SHP77 treated with DMSO at 0.1 percent for 48 hours (cell line): ENCODE measurements around the gene HRH3.

Source experiments
- DNase-seq: peaks from one replicate; lab custom pipeline; 2025; lab: John Stamatoyannopoulos, UW

The HRH3 gene

GRCh38 chr20:62229667-62230066, 9.6 kb upstream of the HRH3 start:
- no peak for DNase-seq

DNA sequence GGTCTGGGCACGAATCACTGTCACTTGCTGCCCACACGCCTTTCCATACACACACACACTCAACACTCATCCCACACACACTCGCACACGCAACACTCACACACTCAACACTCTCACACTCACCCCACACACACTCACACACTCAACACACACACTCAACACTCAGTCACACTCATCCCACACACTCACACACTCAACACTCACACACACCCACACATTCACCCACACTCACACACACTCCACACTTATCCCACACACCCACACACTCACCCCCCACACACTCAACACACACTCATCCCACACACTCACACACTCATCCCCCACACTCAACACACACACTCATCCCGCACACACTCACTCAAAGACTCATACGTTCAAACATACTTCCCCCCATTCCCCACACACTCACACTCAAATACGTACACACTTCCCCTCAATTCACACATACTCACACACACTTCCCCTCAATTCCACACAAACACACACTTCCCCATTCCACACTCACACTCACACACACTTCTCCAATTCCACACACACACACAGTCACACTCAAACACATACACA, 9.0 kb upstream of the HRH3 start:
- DNase-seq = no peak

DNA sequence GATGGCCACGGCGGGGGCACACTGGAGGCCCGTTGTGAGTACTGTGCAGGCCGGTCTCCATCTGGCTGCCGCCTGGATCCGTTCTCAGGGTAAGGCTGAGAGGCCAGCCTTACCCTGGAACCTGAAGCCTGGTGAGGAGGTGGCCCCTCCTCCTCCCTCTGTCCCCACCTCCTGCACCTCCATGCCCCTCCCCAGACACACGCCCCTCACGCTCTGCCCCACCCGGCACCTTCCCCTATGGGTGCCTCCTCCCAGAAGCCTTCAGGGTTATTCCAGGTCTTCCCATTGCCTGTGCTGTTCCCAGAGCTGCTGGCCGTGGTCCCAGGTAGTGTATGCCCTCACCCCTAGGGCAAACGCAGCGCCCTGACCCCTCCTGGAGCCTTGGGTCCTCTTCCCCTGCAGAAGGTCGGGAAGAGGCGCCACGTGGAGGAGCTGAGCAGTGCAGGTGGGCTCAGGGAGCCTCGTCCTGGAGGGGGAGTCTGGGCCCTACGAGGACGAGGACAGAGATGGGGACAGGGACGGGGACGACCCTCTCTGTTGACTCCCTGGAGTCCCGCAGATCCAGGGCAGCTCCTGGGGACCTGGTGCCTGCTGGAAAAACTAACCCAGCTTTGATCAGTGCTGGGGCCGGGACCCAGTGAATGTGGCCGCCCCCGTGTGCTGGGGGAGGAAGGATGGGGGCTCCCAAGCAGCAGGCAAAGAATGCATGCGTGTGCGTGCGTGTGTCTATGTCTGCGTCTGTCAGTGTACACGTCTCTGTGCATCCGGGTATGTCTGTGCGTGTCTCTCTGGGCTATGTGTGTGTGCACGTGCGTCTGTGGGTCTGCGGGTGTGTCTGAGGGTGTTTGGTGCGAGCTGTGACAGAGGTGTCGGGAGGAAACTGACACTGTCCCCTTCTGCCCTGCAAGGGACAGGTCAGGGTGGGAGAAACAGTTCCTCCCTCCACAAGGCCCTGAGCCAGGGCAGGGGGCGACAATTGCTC, 8.2 kb upstream of the HRH3 start:
- DNase-seq = peak; percentile 45

- DNase-seq = no peak
Measured at GRCh38 chr20:62227591-62227976, 7.5 kb upstream of the HRH3 start.

- DNase-seq = no peak
Measured at GRCh38 chr20:62226707-62227590, 6.9 kb upstream of the HRH3 start.

DNA sequence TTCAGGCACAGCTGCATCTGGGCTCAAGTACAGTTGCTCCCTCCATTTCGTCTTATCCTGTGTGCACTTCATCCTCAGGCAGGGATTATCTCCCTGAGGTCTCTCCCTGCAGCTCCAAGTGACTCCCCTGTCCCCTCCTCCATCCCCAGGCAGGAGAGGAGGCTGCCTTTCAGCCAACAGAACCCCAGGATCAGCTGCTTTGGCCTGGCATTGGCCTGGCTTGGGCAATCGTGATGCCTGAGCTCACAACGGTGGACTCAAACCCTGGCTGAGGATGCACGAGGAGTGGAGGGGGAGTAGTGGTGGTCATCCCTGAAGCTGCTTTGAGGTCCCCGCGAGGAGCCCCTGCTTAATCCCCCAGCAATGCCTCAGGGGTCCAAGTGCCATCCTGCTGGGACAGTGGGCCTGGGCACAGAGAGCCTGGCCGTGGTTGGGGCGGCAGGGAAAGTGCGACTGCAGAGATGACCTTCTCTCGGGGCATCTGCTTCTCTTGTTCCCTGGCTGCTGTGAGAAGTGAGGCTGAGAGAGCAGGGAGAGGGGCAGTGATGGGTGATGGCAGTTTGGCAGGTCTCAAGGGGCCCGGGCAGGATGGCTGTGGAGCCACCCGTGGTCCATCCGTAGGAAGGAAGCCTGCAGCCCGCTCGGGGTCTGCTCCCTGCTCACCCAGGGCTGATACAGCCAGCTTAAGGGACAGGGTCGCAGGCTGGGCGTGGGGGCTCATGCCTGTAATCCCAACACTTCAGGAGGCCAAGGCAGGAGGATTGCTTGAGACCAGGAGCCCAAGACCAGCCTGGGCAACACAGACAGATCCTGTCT, 6.0 kb upstream of the HRH3 start:
- DNase-seq = no peak

DNA sequence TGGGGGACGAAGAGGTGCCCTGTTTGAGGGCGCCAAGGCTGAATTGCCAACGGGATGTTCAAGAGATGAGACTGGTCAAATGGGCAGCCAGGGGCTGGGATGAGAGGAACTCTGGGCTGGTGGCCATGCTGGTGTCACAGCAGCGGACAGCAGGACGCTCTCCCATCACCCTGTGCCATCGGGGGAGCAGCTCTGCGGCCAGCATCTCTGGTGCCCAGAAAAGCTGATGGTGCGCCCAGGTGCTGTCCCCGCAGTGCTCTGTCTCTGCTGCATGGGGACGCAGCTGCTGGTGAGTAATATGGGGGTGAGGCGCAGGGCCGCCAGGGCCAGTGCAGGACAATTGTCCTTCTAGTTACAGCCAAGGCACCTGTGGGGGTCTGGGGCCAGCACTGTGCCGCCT, 4.9 kb upstream of the HRH3 start:
- no peak for DNase-seq

DNA sequence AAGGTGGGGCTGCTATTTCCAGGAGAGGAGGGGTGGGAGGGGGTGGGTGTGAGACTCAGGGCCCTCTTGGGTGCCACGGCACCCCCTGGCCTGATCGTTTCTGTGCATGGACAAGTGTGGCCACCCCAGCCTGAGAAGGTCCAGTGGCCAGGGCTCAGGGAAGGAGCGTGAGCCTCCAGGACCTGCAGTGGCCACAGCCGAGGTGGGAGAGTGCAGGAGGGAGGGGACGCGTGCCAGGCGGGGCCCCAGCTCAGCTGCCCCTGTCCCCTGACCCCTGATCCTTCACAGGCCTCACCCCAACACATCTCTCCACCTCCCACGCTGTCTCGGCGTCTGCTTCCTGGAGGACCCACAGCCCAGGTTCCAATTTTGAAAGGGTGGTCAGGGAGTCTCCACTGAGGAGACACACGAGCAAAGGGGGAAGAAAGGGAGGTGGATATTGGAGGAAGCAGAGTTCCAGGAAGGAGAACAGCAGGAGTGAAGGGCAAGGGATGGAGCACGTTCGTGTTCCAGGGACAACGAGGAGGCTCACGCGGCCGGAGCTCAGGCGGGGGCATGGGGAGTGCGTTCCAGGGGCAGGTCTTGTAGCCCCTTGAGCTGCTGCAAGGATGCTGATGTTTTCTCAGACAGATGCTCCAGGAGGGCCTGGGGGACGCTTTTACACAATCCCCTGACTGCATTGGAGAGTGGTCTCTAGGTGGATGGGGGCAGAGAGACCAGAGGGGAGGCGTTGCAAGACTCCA, 4.2 kb upstream of the HRH3 start:
- DNase-seq = no peak

DNA sequence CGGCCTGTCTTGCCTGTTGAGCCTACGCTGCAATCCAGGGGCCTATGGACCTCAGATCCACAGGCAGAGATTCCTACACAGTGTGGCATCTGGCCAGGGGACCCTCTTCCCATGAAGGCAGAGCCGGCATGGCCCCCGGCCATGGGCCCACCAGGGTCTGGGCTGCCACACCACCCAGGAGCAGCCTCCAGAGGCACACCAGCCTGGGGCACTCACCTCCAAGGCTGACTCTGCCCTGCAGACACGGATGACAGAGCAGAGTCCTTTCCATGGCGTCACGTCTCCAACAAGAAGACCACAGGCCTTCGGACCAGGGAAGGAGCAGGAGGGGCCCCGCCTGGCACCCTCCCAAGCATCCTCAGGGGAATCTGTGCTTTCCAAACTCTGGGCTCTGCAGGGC, 3.5 kb upstream of the HRH3 start:
- DNase-seq = no peak

- no peak for DNase-seq
Measured at GRCh38 chr20:62222972-62223371, 2.9 kb upstream of the HRH3 start.

- no peak for DNase-seq
Measured at GRCh38 chr20:62222266-62222850, 2.3 kb upstream of the HRH3 start.

DNA sequence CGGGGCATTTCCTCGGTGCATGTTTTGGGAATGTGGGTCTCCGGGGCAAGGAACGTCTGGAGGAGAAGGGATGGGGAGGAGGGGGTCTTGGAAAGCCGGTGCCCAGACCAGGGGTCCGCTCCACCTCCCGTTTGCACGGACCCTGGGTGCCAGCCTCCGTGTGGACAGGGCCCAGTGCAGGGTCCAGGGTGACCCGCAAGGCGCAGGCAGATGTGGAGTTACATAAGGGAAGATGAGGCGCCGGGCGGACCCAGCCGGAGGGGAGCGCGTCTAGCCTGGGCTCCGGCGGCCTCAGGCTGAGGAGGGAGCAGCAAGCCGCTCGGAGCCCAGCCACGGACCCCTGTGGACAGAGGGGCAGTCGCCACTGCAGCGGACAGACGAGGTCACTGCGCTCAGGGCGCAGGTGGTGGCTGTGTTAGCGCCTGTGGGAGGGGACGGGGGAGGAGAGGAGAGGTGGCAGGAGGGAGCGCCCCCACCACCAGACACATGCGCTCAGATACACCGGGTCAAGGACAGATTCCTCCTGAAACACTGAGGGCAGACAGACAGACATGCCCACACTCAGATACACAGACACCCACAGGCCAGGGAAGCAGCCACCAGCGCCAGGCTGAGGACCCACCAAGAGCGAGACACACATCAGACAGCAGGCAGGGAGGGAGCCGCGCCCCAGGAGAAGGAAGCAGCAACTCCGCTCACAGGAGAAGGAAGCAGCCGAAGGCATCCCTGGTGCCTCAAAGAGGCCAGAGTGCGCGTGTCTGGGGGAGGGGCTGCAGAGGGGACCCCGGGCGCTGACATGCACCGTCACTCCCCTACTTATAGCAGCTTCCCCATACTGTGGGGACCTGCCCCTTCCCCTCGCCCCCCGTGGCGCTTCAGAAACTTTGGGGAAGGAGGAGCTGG, 839 bp upstream of the HRH3 start:
- no peak for DNase-seq

DNA sequence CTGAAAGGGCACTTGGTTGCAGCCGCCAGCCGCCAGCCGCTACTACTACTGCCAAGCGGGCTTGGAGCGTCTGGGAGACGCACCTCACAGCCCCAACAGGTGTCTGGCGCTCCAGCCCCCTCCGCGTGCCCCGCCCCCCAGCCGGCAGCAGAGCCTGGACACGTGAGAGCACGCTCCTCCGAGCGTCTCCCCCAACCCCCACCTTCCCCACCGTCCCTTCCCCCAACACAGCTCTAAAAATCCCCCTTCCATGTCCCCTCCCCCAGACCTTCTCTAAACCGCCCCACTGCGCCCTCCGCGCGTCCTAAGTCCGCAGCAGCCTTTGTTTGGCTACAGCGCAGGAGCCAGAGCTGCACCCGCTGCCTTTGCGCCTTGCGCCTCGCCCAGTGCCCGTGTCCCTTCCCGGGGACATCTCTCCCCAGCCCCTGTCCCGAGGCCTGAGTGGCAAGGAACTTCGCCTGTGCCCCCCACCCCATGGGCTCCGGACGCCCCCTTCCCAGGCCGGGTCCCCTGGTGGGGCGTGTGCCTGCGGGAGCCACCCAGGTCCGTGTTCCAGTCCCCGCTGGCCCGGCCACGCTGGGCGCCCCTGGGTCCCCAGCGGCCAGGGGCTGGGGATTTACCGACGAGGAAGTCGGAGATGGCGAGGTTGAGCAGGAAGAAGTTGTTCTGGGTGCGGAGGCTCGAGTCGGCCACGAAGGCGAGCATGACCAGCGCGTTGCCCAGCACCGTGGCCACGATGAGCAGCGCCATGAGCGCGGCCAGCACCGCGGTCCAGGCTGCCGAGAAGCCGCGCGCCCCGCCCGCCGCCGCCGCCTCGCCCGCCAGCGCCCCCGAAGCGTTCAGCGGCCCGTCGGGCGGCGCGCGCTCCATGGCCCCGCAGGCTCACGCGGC, 732 bp downstream of the HRH3 start:
- DNase-seq = no peak

- DNase-seq = no peak
Measured at GRCh38 chr20:62217913-62218773, 1.9 kb downstream of the HRH3 start.

- no peak for DNase-seq
Measured at GRCh38 chr20:62216636-62217566, 3.2 kb downstream of the HRH3 start.

- DNase-seq = no peak
Measured at GRCh38 chr20:62215991-62216635, 4.0 kb downstream of the HRH3 start.
